ENCODE data around the gene SLC25A43.

GRCh38 chrX:119469313-119469635, 70.1 kb downstream of the SLC25A43 start:
- TF ChIP-seq CTCF (IDR thresholded peaks at IDR 0.05; ENCODE audit: poor library complexity), result no peak
- no peak for TF ChIP-seq EZH2phosphoT487 (IDR thresholded peaks at IDR 0.05; ENCODE audit: low read depth, severe bottlenecking, unreplicated experiment)
